Loucy (cell line): ENCODE results near the gene LILRB5.

Experiments used
- CTCF ChIP-seq: fragments of 200-600 bp; sonication (generic); conservative IDR thresholded peaks from 2 replicates; pipeline ENCODE4 v1.5.1; 2014; ENCODE audit warnings: mild to moderate bottlenecking, antibody characterized with exemption, low read length
- EZH2phosphoT487 ChIP-seq: fragments of 200-600 bp; IDR thresholded peaks from 2 replicates; pipeline ENCODE4 v1.6.1; 2018; ENCODE audit warnings: antibody characterized with exemption, mild to moderate bottlenecking, moderate library complexity, borderline replicate concordance

GRCh38 chr19:54231077-54231931, 25.8 kb downstream of the LILRB5 start:
- peak; percentile 90 for TF ChIP-seq CTCF
- TF ChIP-seq EZH2phosphoT487: no peak
